Type B pancreatic cell (in vitro differentiated cells): Measurements from ENCODE around the gene MGST1. TPM values are rescaled to one million over a fixed set of nuclear protein-coding genes. Genes with fewer than 3 reads are reported as not detected.

ENCODE experiments used
- DNase-seq: peaks from one replicate; pipeline ENCODE4 v3.0.0; 2021; ENCODE audit warnings: mixed read lengths; ENCODE audit not compliant: unreplicated experiment; ENCODE audit errors: extremely low spot score
- H3K27ac Mint-ChIP-seq: 2 replicates; pipeline ENCODE4 v1.8.0; 2021; ENCODE audit warnings: mild to moderate bottlenecking, mixed read lengths
- H3K27me3 Mint-ChIP-seq: 2 replicates; pipeline ENCODE4 v1.8.0; 2021; ENCODE audit warnings: mixed read lengths
- H3K36me3 Mint-ChIP-seq: 2 replicates; pipeline ENCODE4 v1.8.0; 2021; ENCODE audit warnings: mixed read lengths
- H3K4me1 Mint-ChIP-seq: one replicate; pipeline ENCODE4 v1.8.0; 2021; ENCODE audit warnings: mixed read lengths; ENCODE audit not compliant: unreplicated experiment
- H3K4me3 Mint-ChIP-seq: 2 replicates; pipeline ENCODE4 v1.8.0; 2021; ENCODE audit warnings: mild to moderate bottlenecking, mixed read lengths
- H3K9me3 Mint-ChIP-seq: 2 replicates; pipeline ENCODE4 v1.8.0; 2021; ENCODE audit warnings: mixed read lengths
- CTCF ChIP-seq: fragments of 200-600 bp; sonication (generic); conservative IDR thresholded peaks from 2 replicates; pipeline ENCODE4 v1.5.0; 2021; ENCODE audit warnings: antibody characterized with exemption, mild to moderate bottlenecking
- total RNA-seq: library from RNA; stranded (reverse); gene quantifications from 2 replicates; pipeline ENCODE4 v1.2.1, GENCODE V29; 2021; ENCODE audit warnings: low replicate concordance

Gene MGST1
- total RNA-seq, 1 donor from 2014 or later = 71.6 TPM

DNA sequence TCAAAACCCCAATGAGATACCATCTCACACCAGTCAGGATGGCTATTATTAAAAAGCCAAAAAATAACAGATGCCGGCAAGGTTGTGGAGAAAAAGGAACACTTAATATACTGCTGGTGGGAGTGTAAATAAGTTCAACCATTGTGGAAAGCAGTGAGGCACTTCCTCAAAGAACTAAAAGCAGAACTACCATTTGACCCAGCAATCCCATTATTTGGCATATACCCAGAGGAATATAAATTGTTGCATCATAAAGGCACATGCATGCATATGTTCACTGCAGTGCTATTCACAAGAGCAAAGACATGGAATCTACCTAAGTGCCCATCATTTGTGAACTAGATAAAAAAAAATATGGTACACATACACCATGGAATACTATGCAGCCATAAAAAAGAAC lies 59.9 kb downstream of the MGST1 start:
- DNase-seq = no peak
- no peak for TF ChIP-seq CTCF
- Mint-ChIP-seq H3K4me1 (no peaks in the 10 kb centered on the region), H3K9me3 (peaks cover 7% of the 10 kb centered on the region), H3K4me3 (no peak overlapping the region), H3K27ac (no peak overlapping the region), H3K27me3 (no peaks in the 10 kb centered on the region), H3K36me3 (peaks cover 4% of the 10 kb centered on the region)

Other genes starting within 250 kb of the MGST1 start
- not detected in 2 replicates for gene SLC15A5, start 70.0 kb upstream of the MGST1 start, total RNA-seq